ENCODE measurements around the gene TNFSF10. TPM values are rescaled to one million over a fixed set of nuclear protein-coding genes. Genes with fewer than 3 reads are reported as not detected.

The TNFSF10 gene
- total RNA-seq, 4 donors from 2014 or later = 24.6 to 54.1 (median 37.3) TPM

DNA sequence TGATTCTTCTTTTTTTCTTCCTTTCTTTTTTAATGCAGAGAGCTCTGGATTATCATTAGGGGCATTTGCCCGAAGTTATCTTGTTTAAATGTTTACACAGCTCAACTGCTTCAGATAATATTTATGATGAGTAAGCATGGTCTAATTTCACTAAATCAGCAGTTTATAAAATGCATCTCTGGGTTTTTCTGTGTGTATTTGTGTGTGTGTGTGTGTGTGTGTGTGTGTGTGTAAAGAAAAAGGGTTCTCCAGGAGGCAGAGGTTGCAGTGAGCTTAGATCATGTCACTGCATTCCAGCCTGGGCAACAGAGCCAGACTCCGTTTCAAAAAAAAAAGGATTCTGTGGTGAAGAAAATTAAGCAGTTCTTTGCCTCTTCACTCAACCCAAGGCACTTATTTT, 25.9 kb upstream of the TNFSF10 start:
- no peak overlapping the region for H3K4me3 ChIP-seq
- 48 to 68% methylated on average over 2 of the region's 2 CpGs for WGBS, 2 donors
- TF ChIP-seq, protein P1, sequence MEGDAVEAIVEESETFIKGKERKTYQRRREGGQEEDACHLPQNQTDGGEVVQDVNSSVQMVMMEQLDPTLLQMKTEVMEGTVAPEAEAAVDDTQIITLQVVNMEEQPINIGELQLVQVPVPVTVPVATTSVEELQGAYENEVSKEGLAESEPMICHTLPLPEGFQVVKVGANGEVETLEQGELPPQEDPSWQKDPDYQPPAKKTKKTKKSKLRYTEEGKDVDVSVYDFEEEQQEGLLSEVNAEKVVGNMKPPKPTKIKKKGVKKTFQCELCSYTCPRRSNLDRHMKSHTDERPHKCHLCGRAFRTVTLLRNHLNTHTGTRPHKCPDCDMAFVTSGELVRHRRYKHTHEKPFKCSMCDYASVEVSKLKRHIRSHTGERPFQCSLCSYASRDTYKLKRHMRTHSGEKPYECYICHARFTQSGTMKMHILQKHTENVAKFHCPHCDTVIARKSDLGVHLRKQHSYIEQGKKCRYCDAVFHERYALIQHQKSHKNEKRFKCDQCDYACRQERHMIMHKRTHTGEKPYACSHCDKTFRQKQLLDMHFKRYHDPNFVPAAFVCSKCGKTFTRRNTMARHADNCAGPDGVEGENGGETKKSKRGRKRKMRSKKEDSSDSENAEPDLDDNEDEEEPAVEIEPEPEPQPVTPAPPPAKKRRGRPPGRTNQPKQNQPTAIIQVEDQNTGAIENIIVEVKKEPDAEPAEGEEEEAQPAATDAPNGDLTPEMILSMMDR (IDR thresholded peaks at IDR 0.05) = no peak
- no peak for TF ChIP-seq POLR2A (IDR thresholded peaks at IDR 0.05)
- no peak for TF ChIP-seq EP300 (IDR thresholded peaks at IDR 0.05)

DNA sequence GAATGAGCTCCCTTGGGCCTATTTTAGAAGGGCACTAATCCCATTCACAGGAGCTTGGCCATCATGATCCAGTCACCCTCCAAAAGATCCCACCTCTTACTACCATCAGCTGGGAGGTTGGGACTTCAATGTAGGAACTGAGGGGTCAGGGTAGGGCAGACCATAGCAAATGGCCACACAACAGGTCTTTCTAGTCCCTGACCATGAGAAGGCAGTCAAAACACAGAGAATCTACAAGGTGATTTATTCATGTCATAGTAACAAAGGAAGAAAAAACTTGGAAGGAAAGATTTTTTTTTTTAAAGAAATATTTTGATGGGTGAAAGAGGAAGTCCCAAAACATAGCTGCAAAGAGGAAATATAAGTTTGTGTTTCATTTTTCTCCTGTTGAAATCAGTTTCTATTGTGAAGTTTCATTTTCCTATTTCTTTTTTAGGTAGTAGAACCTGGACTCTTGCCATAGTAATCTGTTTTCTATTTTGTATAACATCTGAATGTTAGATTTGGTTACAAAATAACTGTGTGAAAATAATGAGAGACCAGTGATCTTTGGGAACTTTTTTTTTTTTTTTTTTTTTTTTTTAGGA, 23.5 kb upstream of the TNFSF10 start:
- DNase-seq (ENCODE audit: low spot score in 2 of 2) = no peak
- no peaks in the 10 kb centered on the region for H3K27me3 ChIP-seq
- TF ChIP-seq, protein P1 (IDR thresholded peaks at IDR 0.05) = no peak
- TF ChIP-seq POLR2A (IDR thresholded peaks at IDR 0.05) (no peak), EP300 (IDR thresholded peaks at IDR 0.05) (no peak)
- H3K9me3 ChIP-seq = no peaks in the 10 kb centered on the region
- H3K4me3 ChIP-seq = no peak overlapping the region
- peaks cover 0 to 14% (median 5%) of the 10 kb centered on the region in 4 donors for H3K4me1 ChIP-seq
- H3K27ac ChIP-seq = peak overlapping the region in 1 of 4 donors; percentile 42
- no peaks in the 10 kb centered on the region for H3K36me3 ChIP-seq

More for the DNA sequence above, 25.9 kb upstream of the TNFSF10 start:
- Histone ChIP-seq H3K27ac (no peak overlapping the region), H3K36me3 (no peaks in the 10 kb centered on the region), H3K9me3 (no peaks in the 10 kb centered on the region), H3K4me1 (peaks cover 0 to 14% (median 5%) of the 10 kb centered on the region in 4 donors), H3K27me3 (no peaks in the 10 kb centered on the region)
- DNase-seq (ENCODE audit: low spot score in 2 of 2) = no peak

DNA sequence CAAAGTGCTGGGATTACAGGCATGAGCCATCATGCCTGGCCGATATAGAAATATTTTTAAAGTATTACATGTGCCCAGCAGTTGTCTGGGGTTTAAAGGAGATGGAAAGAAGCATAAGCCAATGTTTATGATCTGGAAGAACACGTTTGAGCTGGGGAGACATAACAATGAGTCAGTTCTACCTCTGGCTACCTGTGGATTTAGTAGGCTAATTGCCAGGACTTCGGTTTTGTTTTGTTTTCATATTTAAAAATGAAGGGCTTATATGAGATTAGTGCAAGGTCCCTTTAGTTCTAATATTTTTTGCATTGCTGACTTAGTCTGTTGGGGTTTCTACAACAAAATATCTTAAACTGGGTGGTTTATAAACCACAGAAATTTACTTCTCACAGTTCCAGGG, 22.9 kb upstream of the TNFSF10 start:
- Histone ChIP-seq H3K27ac (no peak overlapping the region), H3K4me1 (peaks cover 0 to 15% (median 7%) of the 10 kb centered on the region in 4 donors)

DNA sequence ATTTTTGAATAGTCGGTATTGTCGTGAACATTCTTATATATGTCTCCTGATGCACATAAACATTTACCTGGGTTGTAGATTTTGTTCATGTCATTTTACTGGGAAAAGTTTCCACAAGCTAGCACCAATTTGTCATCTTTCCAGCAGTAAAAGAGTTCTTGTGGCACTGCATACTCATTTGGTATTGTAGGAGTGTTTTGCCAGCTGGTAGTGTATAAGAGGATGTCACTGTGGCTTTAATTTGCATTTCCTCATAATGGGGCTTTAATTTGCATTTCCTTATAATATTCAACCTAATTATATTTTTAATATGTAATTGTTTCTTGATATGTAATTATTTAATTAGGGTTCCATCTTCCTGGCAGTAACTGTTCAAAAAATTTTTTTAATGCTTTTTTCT, 21.2 kb upstream of the TNFSF10 start:
- no peak overlapping the region for H3K4me3 ChIP-seq
- H3K9me3 ChIP-seq = no peaks in the 10 kb centered on the region
- no peaks in the 10 kb centered on the region for H3K27me3 ChIP-seq
- WGBS, 2 donors = 76 to 85% methylated on average over 2 of the region's 2 CpGs
- no peak for TF ChIP-seq POLR2A (IDR thresholded peaks at IDR 0.05)
- TF ChIP-seq EP300 (IDR thresholded peaks at IDR 0.05) = no peak
- TF ChIP-seq, protein P1 (IDR thresholded peaks at IDR 0.05) = no peak
- no peak overlapping the region for H3K27ac ChIP-seq
- DNase-seq (ENCODE audit: low spot score in 2 of 2) = no peak
- H3K4me1 ChIP-seq = peaks cover 0 to 15% (median 7%) of the 10 kb centered on the region in 4 donors
- no peaks in the 10 kb centered on the region for H3K36me3 ChIP-seq

More for the DNA sequence above, 22.9 kb upstream of the TNFSF10 start:
- DNase-seq (ENCODE audit: low spot score in 2 of 2) = no peak
- no peak for TF ChIP-seq POLR2A (IDR thresholded peaks at IDR 0.05)
- TF ChIP-seq EP300 (IDR thresholded peaks at IDR 0.05) = no peak
- TF ChIP-seq, protein P1 (IDR thresholded peaks at IDR 0.05) = no peak
- no peaks in the 10 kb centered on the region for H3K9me3 ChIP-seq
- no peaks in the 10 kb centered on the region for H3K36me3 ChIP-seq
- WGBS, 2 donors = 80 to 92% methylated on average over 3 of the region's 3 CpGs
- H3K4me3 ChIP-seq = no peak overlapping the region
- no peaks in the 10 kb centered on the region for H3K27me3 ChIP-seq

DNA sequence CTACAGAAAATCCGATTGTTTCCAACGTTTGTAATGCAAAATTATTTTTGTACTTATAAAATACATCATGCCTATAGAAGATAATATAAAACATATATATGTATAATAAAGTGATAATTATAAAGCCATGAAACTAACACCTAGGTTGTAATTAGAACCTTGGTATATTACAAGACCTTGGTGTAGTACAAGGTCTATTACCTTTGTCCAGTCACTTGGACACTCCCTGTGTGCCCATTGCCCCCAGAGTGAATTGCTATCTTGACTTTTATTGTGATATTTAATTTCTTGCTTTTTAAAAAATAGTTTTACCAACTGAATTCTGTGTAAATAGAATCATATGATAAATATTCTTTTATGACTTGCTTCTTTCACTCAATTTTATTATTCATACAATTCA, 20.7 kb upstream of the TNFSF10 start:
- 70 to 72% methylated on average over 2 of the region's 2 CpGs for WGBS, 2 donors
- no peak overlapping the region for H3K27ac ChIP-seq
- peaks cover 0 to 18% (median 7%) of the 10 kb centered on the region in 4 donors for H3K4me1 ChIP-seq
- DNase-seq (ENCODE audit: low spot score in 2 of 2) = no peak
- no peaks in the 10 kb centered on the region for H3K36me3 ChIP-seq
- no peaks in the 10 kb centered on the region for H3K9me3 ChIP-seq
- no peak for TF ChIP-seq POLR2A (IDR thresholded peaks at IDR 0.05)
- TF ChIP-seq, protein P1 (IDR thresholded peaks at IDR 0.05) = no peak
- no peak for TF ChIP-seq EP300 (IDR thresholded peaks at IDR 0.05)
- no peaks in the 10 kb centered on the region for H3K27me3 ChIP-seq
- H3K4me3 ChIP-seq = no peak overlapping the region

Data from tibial nerve (tissue), 4 donors.